GM21381 (cell line): Measurements from ENCODE around the gene MYOCOS.
"Not testable (repeated sequence)": the region's sequence is repeated elsewhere in the genome, so short reads cannot be mapped to it uniquely, and the experiment has no call there.

Experiments used
- ATAC-seq: cut with Tn5 transposase; IDR thresholded peaks from one replicate; pipeline ENCODE4 v1.9.1; 2021; ENCODE audit warnings: mild to moderate bottlenecking, moderate library complexity; ENCODE audit not compliant: unreplicated experiment

The MYOCOS gene

DNA sequence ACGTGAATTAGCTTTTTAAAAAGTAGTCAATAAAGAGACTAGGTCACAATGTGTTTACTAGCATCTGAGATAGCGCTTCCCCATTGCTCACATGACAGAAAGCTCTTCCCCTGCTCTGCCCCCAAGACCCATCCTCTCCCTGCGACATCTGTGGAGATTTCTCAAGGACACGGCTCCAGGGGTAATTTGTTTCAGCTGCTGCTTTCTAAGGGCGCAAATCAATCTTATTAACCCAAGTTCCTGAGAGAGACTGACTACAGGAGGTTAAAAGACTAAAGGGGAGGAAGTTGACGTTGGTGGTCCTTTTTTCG lies at the start of gene MYOCOS:
Gene MYOCOS, plus strand, starts transcription at position 92 of the 311 bp plus-strand sequence. CDS start 1,641 bp downstream, outside the sequence.
- no peak for ATAC-seq

- ATAC-seq: no peak
Measured at GRCh38 chr1:171576144-171576543, 45.9 kb upstream of the MYOCOS start.

DNA sequence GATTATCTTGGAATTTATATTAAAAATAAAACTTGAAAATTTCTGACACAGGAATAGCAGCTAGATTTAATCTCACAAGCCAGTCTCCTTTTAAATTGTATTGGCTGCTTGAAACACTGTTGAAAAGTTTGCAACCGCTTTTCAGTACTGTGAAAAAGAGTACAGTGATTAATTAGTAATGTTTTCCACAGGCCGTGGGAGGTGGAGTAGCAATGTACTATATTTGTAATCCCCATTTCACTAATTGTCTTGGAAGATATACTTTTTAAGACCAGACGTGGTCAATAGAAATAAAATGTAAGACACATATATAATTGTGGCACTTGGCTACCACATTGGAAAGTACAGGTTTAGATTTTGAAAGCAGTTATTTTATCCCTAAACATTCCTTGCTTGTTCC lies 40.8 kb upstream of the MYOCOS start:
- no peak for ATAC-seq

DNA sequence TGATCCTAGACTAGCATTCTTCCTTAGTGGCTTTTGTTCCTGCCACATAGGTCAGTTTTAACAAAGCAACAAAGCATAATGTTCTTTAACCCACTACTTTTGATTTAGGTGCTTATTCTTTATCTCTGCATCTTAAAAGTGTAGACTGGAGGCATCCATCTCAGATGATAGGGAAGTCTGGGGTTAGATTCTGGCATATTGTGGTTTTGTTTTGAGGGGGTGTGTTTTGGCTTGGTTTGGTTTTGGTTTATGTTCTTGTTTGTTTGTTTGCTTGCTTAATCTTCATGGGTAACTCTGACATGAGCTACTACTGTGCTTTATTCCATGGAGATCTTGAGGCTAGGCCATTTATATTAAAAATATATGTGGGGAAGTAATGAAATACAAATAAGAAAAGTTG lies 40.3 kb upstream of the MYOCOS start:
- no peak for ATAC-seq

- no peak for ATAC-seq
Measured at GRCh38 chr1:171582589-171582988, 39.5 kb upstream of the MYOCOS start.

GRCh38 chr1:171583591-171584201 lies 38.3 kb upstream of the MYOCOS start:
- ATAC-seq: no peak

DNA sequence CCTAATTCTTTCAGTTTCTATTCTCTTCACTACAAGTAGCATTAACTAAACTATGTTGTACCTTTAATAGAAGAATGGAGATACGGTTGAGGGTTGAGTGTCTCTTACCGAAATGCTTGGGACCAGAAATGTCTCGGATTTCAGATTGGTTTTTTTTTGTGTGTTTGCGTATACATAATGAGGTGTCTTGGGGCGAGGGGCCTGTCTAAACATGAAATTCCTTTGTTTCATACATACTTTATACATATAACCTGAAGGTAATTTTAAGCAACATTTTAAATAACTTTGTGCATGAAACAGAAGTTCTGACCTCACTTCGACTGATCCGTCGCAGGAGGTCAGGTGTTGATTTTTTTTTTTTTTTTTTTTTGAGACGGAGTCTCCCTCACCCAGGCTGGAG lies 36.3 kb upstream of the MYOCOS start:
- ATAC-seq: no peak

GRCh38 chr1:171588230-171588629 lies 33.8 kb upstream of the MYOCOS start:
- ATAC-seq: no peak

DNA sequence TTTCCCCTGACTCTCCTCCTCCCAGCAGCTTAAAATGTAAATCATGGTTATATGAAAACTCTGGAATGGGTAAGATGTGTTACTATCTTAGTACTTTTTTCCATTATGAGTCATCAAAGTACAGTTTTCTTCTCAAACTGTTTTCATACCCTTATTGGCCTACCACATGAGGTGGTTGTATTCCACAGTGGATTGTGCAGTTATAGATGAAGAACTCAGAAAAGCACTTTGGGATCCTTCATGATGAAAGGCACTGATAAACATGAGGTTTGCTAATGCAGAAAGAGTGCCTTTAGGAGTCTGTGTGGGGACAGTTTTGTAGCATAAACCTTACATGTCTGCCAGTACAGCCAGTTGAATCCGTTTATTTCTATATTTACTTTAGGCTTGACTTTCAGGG lies 32.0 kb upstream of the MYOCOS start:
- no peak for ATAC-seq

GRCh38 chr1:171595324-171595723 lies 26.7 kb upstream of the MYOCOS start:
- ATAC-seq: no peak

DNA sequence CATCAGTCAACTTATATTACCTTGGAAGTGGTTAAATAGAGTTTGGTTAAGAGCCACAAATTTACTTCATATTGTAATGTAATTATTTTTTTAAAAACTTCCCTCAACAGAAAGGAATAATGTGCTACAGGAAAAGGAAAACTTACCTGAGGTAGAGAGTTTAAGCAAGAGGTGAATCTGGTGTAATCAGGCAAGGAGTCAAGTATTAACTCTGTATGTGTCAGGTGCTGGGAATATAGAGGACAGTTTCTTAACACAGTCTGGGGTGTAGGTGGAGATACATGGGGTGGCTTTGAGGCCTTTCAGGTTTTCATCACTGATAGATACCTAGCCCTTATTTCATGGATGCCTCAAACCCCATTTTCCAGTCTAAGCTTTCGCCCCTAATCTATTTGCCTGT lies 25.9 kb upstream of the MYOCOS start:
- no peak for ATAC-seq

- ATAC-seq: no peak
Measured at GRCh38 chr1:171596705-171597104, 25.3 kb upstream of the MYOCOS start.

- no peak for ATAC-seq
Measured at GRCh38 chr1:171597203-171597602, 24.8 kb upstream of the MYOCOS start.

GRCh38 chr1:171600310-171600709 lies 21.7 kb upstream of the MYOCOS start:
- not testable (repeated sequence) for ATAC-seq

- no peak for ATAC-seq
Measured at GRCh38 chr1:171600862-171601261, 21.2 kb upstream of the MYOCOS start.

GRCh38 chr1:171603042-171603441 lies 19.0 kb upstream of the MYOCOS start:
- ATAC-seq: not testable (repeated sequence)

GRCh38 chr1:171606402-171606941 lies 15.6 kb upstream of the MYOCOS start:
- ATAC-seq: no peak

DNA sequence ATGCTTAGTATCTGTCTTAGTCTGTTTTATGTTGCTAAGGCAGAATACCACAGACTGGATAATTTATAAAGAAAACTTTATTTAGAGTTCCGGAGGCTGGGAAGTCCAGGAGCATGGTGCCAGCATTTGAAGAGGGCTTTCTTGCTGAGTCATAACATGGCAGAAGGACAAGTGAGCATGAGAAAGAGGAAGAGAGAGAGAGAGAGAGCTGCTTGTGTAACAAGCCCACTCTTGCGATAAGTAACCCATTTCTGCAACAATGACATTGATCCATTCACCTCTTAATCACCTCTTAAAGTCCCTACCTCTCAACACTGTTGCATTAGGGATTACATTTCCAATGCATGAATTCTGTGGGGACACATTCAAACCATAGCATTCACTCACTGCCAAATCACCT lies 11.7 kb upstream of the MYOCOS start:
- no peak for ATAC-seq

GRCh38 chr1:171611306-171611705 lies 10.7 kb upstream of the MYOCOS start:
- ATAC-seq: no peak

- ATAC-seq: no peak
Measured at GRCh38 chr1:171613282-171613681, 8.8 kb upstream of the MYOCOS start.

- ATAC-seq: not testable (repeated sequence)
Measured at GRCh38 chr1:171615122-171615906, 6.7 kb upstream of the MYOCOS start.

GRCh38 chr1:171616586-171616985 lies 5.5 kb upstream of the MYOCOS start:
- ATAC-seq: no peak
